HG03159 (cell line): ENCODE data around the gene DOK5.
A peak's percentile ranks its signal among the peaks of the same experiment; 100 is the strongest.

Experiments
- ATAC-seq: cut with Tn5 transposase; IDR thresholded peaks from one replicate; pipeline ENCODE4 v1.9.1; 2021; ENCODE audit warnings: mild to moderate bottlenecking, moderate library complexity; ENCODE audit not compliant: unreplicated experiment

DOK5 gene

GRCh38 chr20:54606380-54606779 lies 131.0 kb downstream of the DOK5 start:
- peak; percentile 61 for ATAC-seq

GRCh38 chr20:54608039-54608745 lies 132.8 kb downstream of the DOK5 start:
- no peak for ATAC-seq

- no peak for ATAC-seq
Measured at GRCh38 chr20:54608943-54609342, 133.6 kb downstream of the DOK5 start.

GRCh38 chr20:54611708-54612412 lies 136.5 kb downstream of the DOK5 start:
- no peak for ATAC-seq

GRCh38 chr20:54618412-54618811 lies 143.0 kb downstream of the DOK5 start:
- ATAC-seq = no peak

GRCh38 chr20:54619181-54619580 lies 143.8 kb downstream of the DOK5 start:
- no peak for ATAC-seq

- no peak for ATAC-seq
Measured at GRCh38 chr20:54619682-54620081, 144.3 kb downstream of the DOK5 start.

- ATAC-seq = no peak
Measured at GRCh38 chr20:54620611-54621010, 145.2 kb downstream of the DOK5 start.

- no peak for ATAC-seq
Measured at GRCh38 chr20:54622333-54623295, 147.2 kb downstream of the DOK5 start.

GRCh38 chr20:54623991-54624569 lies 148.7 kb downstream of the DOK5 start:
- ATAC-seq = no peak

GRCh38 chr20:54624706-54625390 lies 149.5 kb downstream of the DOK5 start:
- no peak for ATAC-seq

- ATAC-seq = no peak
Measured at GRCh38 chr20:54625497-54625896, 150.1 kb downstream of the DOK5 start.

- ATAC-seq = no peak
Measured at GRCh38 chr20:54626126-54626525, 150.7 kb downstream of the DOK5 start.

- ATAC-seq = no peak
Measured at GRCh38 chr20:54629632-54630031, 154.2 kb downstream of the DOK5 start.

- ATAC-seq = no peak
Measured at GRCh38 chr20:54630582-54630981, 155.2 kb downstream of the DOK5 start.

GRCh38 chr20:54631059-54631458 lies 155.7 kb downstream of the DOK5 start:
- ATAC-seq = no peak

- ATAC-seq = peak; percentile 98
Measured at GRCh38 chr20:54633374-54634355, 158.3 kb downstream of the DOK5 start.

GRCh38 chr20:54636575-54636974 lies 161.2 kb downstream of the DOK5 start:
- no peak for ATAC-seq

GRCh38 chr20:54639941-54640340 lies 164.5 kb downstream of the DOK5 start:
- ATAC-seq = no peak
